Naive B cell (primary cell): ENCODE measurements around the gene ERCC1. TPM values are rescaled to one million over a fixed set of nuclear protein-coding genes. Genes with fewer than 3 reads are reported as not detected.

ENCODE experiments used
- ATAC-seq, 2 donors: fragments of 150-1000 bp; cut with Tn5 transposase; 2 replicates each; pipeline ENCODE4 v1.10.0; 2021; ENCODE audit warnings: low read depth in 2 of 2, mild to moderate bottlenecking in 2 of 2, moderate library complexity in 2 of 2
- DNase-seq: peaks from one replicate; pipeline ENCODE4 v3.0.0; 2022
- H3K27ac Mint-ChIP-seq, 6 donors: one replicate each; pipeline ENCODE4 v1.8.0; 2020 to 2022; ENCODE audit warnings: mild to moderate bottlenecking in 6 of 6, mixed read lengths in 6 of 6, moderate library complexity in 5 of 6, inconsistent platforms in 2 of 6
- H3K27me3 Mint-ChIP-seq, 3 donors: one replicate each; pipeline ENCODE4 v1.8.0; 2021 to 2022; ENCODE audit warnings: mixed read lengths in 3 of 3, mild to moderate bottlenecking in 1 of 3
- H3K36me3 Mint-ChIP-seq, 2 donors: one replicate each; pipeline ENCODE4 v1.8.0; 2020 to 2022; ENCODE audit warnings: mixed read lengths in 2 of 2, inconsistent platforms in 1 of 2, mild to moderate bottlenecking in 1 of 2
- H3K4me1 Mint-ChIP-seq, 3 donors: one replicate each; pipeline ENCODE4 v1.8.0; 2020 to 2022; ENCODE audit warnings: mixed read lengths in 3 of 3, inconsistent platforms in 1 of 3, mild to moderate bottlenecking in 1 of 3, moderate library complexity in 1 of 3
- H3K4me3 Mint-ChIP-seq, 8 donors: one replicate each; pipeline ENCODE4 v1.8.0; 2020 to 2022; ENCODE audit warnings: mild to moderate bottlenecking in 8 of 8, mixed read lengths in 8 of 8, moderate library complexity in 8 of 8, inconsistent platforms in 2 of 8
- H3K9me3 Mint-ChIP-seq, 7 donors: one replicate each; pipeline ENCODE4 v1.8.0; 2020 to 2022; ENCODE audit warnings: mixed read lengths in 7 of 7, mild to moderate bottlenecking in 5 of 7, inconsistent platforms in 2 of 7, moderate library complexity in 1 of 7
- polyA plus RNA-seq, 6 donors: library from polyadenylated mRNA; unstranded; fragments of 300-500 nt; fragmentation: Illumina TruSeq; gene quantifications; one replicate each; pipeline ENCODE4 v1.2.3, GENCODE V29; 2021; ENCODE audit warnings: low read depth in 6 of 6

Gene ERCC1
- polyA plus RNA-seq, 6 donors from 2014 or later = 40.0 to 91.4 (median 46.2) TPM

GRCh38 chr19:45405435-45406225 is 18.1 kb downstream of the ERCC1 start:
- Mint-ChIP-seq H3K27ac (peak overlapping the region; percentile 91 to 98 (median 95)), H3K4me3 (peak overlapping the region; percentile 90 to 99 (median 96)), H3K9me3 (no peaks in the 10 kb centered on the region), H3K36me3 (no peaks in the 10 kb centered on the region), H3K4me1 (peaks cover 45 to 66% (median 54%) of the 10 kb centered on the region in 3 donors), H3K27me3 (peaks cover 17 to 29% (median 18%) of the 10 kb centered on the region in 3 donors)
- ATAC-seq (peak; percentile 57 to 62), DNase-seq (peak; percentile 82)

DNA sequence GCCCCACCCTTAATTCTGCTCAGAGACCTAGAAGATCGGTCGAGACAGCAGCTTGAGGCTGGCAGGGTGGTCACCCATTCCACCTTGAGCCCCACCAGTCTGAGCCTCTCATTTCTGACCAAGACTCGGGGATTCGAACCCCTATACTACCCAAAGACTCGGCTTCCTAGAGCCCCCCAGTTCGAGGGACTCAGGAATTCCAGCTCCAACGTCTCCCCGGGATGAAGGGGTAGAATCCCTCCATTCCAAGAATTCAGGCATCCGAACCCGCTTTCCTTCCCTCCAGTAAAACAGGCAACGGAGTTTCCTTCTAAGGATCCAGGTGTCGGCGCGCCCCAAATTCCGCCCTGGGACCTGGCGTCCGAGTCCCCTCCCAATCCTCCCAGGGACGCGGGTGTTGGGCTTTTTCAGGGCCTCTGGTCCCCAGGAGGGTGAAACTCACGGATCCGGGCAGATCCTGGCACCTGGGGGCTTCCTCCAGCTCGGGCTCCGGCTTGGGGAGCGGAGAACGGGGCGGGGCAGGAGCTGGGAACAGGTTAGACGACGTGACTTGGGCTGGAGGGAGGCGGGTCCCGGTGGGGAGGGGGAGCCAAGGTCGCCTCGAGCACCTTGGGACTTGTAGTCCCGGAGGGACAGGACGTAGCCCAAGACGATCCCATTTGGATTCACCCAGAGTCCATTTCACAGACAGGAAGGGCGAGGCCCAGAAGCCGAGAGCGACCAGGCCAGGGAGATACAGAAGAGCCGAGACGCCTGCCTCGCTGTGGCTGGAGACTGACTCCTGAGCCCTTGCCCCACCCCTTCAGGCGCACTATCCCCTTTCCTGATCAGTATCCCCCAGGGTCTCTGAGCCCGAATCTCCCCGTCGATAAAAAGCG is 18.9 kb downstream of the ERCC1 start, which contains the start of gene PPP1R13L:
TSS of gene PPP1R13L (minus strand) at position 513 of the 878 bp plus-strand sequence. CDS start 6,751 bp downstream, outside the sequence.
- no peaks in the 10 kb centered on the region for H3K36me3 Mint-ChIP-seq

GRCh38 chr19:45403781-45404556 is 19.7 kb downstream of the ERCC1 start:
- peaks cover 17 to 34% (median 18%) of the 10 kb centered on the region in 3 donors for H3K27me3 Mint-ChIP-seq
- H3K36me3 Mint-ChIP-seq = no peaks in the 10 kb centered on the region
- peaks cover 34 to 59% (median 45%) of the 10 kb centered on the region in 3 donors for H3K4me1 Mint-ChIP-seq
- H3K27ac Mint-ChIP-seq = peak overlapping the region in 3 of 6 donors; percentile 29 to 59 (median 47)
- H3K9me3 Mint-ChIP-seq = no peaks in the 10 kb centered on the region
- H3K4me3 Mint-ChIP-seq = peak overlapping the region; percentile 85 to 99 (median 94)
- DNase-seq (peak; percentile 60), ATAC-seq (peak; percentile 12 to 17)

More for the DNA sequence above, 18.9 kb downstream of the ERCC1 start, which contains the start of gene PPP1R13L:
- Mint-ChIP-seq H3K9me3 (no peaks in the 10 kb centered on the region), H3K27me3 (peaks cover 17 to 34% (median 18%) of the 10 kb centered on the region in 3 donors), H3K4me3 (peak within 1 kb of the TSS; percentile 90 to 99 (median 96)), H3K27ac (peak within 1 kb of the TSS; percentile 91 to 98 (median 95)), H3K4me1 (peaks cover 41 to 61% (median 51%) of the 10 kb centered on the region in 3 donors)
- no peak for DNase-seq
- no peak for ATAC-seq

DNA sequence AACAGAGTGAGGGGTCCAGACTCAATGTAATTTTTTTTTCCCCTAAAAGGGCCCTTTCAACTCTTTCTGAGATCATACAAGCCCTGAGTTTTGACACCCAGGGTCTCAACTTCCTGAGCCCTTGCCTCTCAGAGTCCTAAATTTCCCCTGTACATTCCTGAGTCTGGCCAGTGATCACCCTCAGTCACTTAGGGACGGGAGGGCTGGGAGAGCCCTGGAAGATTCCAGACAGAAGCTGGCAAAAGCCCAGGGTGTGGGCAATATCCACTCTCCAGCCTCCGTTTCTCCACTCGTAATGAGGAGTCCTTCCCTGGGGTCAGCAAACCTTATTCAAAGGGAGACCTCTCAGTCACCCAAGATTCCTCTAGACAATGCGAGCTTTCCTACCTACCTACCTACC is 20.4 kb downstream of the ERCC1 start:
- ATAC-seq (no peak), DNase-seq (no peak)
- Mint-ChIP-seq H3K36me3 (no peaks in the 10 kb centered on the region), H3K27ac (peak overlapping the region in 1 of 6 donors; percentile 47), H3K4me3 (peak overlapping the region in 6 of 8 donors; percentile 1 to 98 (median 47)), H3K4me1 (peaks cover 32 to 59% (median 45%) of the 10 kb centered on the region in 3 donors), H3K9me3 (no peaks in the 10 kb centered on the region), H3K27me3 (peaks cover 24 to 40% (median 24%) of the 10 kb centered on the region in 3 donors)

- Mint-ChIP-seq H3K9me3 (no peaks in the 10 kb centered on the region), H3K36me3 (no peaks in the 10 kb centered on the region), H3K4me3 (peak overlapping the region in 4 of 8 donors; percentile 1 to 71 (median 35)), H3K27me3 (peaks cover 30 to 48% (median 30%) of the 10 kb centered on the region in 3 donors), H3K4me1 (peaks cover 36 to 56% (median 45%) of the 10 kb centered on the region in 3 donors), H3K27ac (no peak overlapping the region)
- ATAC-seq (peak; percentile 11), DNase-seq (peak; percentile 38)
These were observed 21.2 kb downstream of the ERCC1 start for GRCh38 chr19:45402298-45403061.

GRCh38 chr19:45401815-45402214 is 21.9 kb downstream of the ERCC1 start:
- peak overlapping the region in 2 of 8 donors; percentile 40 to 71 for H3K4me3 Mint-ChIP-seq
- ATAC-seq = no peak
- no peaks in the 10 kb centered on the region for H3K36me3 Mint-ChIP-seq
- H3K4me1 Mint-ChIP-seq = peaks cover 39 to 57% (median 44%) of the 10 kb centered on the region in 3 donors
- peaks cover 36 to 54% (median 36%) of the 10 kb centered on the region in 3 donors for H3K27me3 Mint-ChIP-seq
- no peaks in the 10 kb centered on the region for H3K9me3 Mint-ChIP-seq
- no peak for DNase-seq
- no peak overlapping the region for H3K27ac Mint-ChIP-seq

DNA sequence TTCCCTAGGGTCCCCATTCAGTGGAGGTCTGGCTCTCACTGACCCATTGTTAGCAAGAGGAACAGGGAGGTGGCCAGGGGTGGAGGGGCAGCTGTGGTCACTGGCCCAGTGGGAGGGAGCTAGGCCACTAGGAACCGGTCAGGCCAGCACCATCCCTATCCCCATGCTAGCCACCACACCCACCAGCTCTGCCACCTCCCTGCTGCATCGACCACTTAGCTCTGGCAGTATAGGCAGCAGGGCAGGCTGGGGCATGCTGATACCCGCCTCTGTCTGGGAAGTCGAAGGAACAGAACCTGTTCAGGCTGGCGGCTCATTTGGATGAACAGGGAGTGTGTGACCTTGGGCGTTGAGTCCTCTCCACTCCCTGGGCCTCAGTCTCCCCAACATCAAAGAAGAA is 23.5 kb downstream of the ERCC1 start:
- Mint-ChIP-seq H3K36me3 (no peaks in the 10 kb centered on the region), H3K4me1 (peaks cover 36 to 45% (median 39%) of the 10 kb centered on the region in 3 donors), H3K27me3 (peaks cover 33 to 63% (median 45%) of the 10 kb centered on the region in 3 donors), H3K9me3 (no peaks in the 10 kb centered on the region), H3K4me3 (peak overlapping the region in 1 of 8 donors; percentile 50), H3K27ac (no peak overlapping the region)
- DNase-seq = no peak
- ATAC-seq = no peak

GRCh38 chr19:45395821-45396617 is 27.7 kb downstream of the ERCC1 start:
- Mint-ChIP-seq H3K36me3 (no peaks in the 10 kb centered on the region), H3K9me3 (no peaks in the 10 kb centered on the region), H3K4me1 (peaks cover 20 to 24% (median 21%) of the 10 kb centered on the region in 3 donors), H3K4me3 (peak overlapping the region in 1 of 8 donors; percentile 15), H3K27ac (no peak overlapping the region), H3K27me3 (peaks cover 18 to 36% (median 28%) of the 10 kb centered on the region in 3 donors)
- ATAC-seq (no peak), DNase-seq (no peak)

- Mint-ChIP-seq H3K27ac (peak overlapping the region in 1 of 6 donors; percentile 12), H3K9me3 (no peaks in the 10 kb centered on the region), H3K4me3 (no peak overlapping the region), H3K27me3 (peaks cover 2 to 14% (median 11%) of the 10 kb centered on the region in 3 donors), H3K36me3 (no peaks in the 10 kb centered on the region), H3K4me1 (peaks cover 5 to 9% (median 7%) of the 10 kb centered on the region in 3 donors)
- ATAC-seq = no peak
- no peak for DNase-seq
These were observed 31.6 kb downstream of the ERCC1 start for GRCh38 chr19:45391871-45392665.

- peaks cover 0 to 11% (median 10%) of the 10 kb centered on the region in 3 donors for H3K27me3 Mint-ChIP-seq
- DNase-seq (no peak), ATAC-seq (no peak)
- H3K27ac Mint-ChIP-seq = peak overlapping the region in 2 of 6 donors; percentile 12 to 65
- H3K4me3 Mint-ChIP-seq = no peak overlapping the region
- H3K4me1 Mint-ChIP-seq = peaks cover 2 to 9% (median 7%) of the 10 kb centered on the region in 3 donors
- no peaks in the 10 kb centered on the region for H3K36me3 Mint-ChIP-seq
- H3K9me3 Mint-ChIP-seq = no peaks in the 10 kb centered on the region
These were observed 32.4 kb downstream of the ERCC1 start for GRCh38 chr19:45391346-45391745.
